Hematopoietic multipotent progenitor cell treated with erythropoietin and hydrocortisone succinate and interleukin-3 and kit ligand, for 15 days (in vitro differentiated cells): ENCODE results near the gene KRT78.
"Not testable (repeated sequence)": the region's sequence is repeated elsewhere in the genome, so short reads cannot be mapped to it uniquely, and the experiment has no call there.

ENCODE experiments used
- DNase-seq: peaks from one replicate; pipeline ENCODE4 v3.0.0-alpha.2; 2015; ENCODE audit warnings: low spot score

Gene KRT78, protein sequence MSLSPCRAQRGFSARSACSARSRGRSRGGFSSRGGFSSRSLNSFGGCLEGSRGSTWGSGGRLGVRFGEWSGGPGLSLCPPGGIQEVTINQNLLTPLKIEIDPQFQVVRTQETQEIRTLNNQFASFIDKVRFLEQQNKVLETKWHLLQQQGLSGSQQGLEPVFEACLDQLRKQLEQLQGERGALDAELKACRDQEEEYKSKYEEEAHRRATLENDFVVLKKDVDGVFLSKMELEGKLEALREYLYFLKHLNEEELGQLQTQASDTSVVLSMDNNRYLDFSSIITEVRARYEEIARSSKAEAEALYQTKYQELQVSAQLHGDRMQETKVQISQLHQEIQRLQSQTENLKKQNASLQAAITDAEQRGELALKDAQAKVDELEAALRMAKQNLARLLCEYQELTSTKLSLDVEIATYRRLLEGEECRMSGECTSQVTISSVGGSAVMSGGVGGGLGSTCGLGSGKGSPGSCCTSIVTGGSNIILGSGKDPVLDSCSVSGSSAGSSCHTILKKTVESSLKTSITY

DNA sequence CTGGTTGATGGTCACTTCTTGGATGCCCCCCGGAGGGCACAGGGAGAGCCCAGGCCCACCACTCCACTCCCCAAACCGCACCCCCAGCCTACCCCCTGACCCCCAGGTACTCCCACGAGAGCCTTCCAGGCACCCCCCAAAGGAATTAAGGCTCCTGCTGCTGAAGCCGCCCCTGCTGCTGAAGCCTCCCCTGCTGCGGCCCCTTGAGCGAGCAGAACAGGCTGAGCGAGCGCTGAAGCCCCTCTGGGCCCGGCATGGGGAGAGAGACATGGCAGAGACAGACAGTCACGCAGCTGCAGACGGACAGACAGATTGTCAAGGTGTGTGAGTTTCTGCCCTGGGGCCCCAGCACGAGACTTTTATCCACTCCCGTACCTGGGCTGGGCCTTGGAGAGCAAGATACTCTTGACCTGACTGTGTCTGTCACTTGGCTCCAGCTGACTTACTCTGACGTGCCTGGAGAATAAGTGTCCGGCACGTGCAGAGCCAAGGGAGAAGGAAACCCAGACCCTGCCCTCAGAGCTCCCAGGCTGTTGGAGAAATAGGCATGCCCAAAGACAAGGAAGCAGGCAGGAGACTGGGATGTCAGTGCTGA is at the start of gene KRT78:
Gene KRT78 (minus strand): TSS at position 334 of the 595 bp plus-strand sequence. CDS start 64 bp downstream, at position 270.
- DNase-seq = no peak

DNA sequence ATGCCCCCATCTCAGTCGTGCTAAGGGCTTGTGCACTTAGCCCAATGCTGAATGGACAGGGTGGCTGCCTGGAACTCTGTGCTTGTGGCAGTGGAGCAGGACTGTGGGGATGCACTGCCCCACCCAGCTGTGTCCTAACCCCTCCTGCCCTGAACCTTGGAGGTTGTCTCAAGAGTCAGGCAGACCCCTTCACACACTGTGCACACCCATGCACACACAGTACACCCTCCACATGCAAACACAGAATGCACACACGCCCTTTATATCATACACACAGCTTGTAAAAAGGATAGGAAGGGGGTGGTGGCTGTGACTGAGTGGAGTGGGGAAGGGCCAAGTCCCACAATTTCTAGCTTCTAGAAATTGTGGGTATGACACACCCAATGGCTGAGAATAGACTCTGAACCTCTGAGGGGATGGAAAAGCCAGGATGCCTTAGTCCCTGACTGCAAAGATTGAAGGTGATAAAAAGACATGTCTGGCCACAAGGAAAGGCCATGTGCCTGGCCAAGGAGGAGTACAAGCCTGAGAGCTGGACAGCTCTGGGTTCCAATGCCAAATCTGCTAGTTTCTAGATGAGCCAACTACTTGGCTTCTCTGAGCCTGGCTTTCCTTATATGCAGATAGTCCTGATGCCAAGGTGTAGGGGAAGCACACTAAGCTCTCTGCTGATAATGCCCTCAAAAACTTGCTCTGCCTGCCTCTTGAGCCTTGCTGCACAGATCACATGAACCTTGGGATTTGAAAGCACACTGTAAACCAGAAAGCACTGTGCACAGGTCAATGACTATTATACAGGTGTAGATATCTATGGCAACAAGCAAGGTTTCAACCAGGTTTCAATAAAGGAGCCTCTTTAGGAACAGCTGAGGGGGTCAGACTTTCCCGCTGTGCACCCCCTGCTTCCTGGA is 47.7 kb upstream of the KRT78 start:
- DNase-seq = no peak

DNA sequence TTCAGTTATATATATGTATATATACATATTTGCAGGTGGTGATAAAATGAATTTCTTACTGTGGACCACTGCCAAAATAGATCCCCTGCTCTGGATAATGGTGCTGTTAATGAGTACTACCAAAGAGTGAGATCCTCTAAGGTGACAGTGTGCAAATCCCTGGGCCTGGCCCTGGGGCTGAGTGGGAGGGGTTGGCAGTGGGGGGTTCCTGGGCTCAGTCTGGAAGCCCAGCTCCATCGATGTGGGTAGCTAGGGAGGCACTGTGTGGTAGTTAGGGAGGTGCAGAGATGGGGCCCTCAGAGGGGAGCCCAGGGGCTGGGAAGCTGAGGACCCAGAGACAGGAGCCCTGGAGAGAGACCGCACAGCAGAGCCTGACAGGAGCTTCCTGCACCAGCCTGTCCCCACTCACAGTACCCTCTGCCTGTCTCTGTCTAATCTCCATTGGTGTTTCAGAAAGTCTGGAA is 47.0 kb upstream of the KRT78 start:
- DNase-seq = no peak

DNA sequence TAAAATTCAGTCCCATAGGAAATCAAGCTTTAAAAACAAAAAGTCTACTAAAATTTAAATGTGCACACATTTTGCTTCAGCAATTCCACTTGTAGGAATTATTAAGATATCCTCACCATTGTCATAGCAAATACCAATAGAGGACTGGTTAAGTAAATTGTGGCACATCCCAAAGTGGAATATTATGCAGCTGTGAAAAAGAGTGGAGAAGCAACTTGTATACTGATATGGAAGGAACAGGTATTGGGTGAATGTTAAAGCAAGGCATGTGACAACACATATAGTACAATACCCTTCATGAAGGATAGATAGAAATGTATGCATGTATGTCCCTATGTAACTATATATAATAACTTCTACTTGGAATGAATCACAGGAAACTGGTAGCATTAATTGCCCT is 44.2 kb upstream of the KRT78 start:
- DNase-seq = no peak

DNA sequence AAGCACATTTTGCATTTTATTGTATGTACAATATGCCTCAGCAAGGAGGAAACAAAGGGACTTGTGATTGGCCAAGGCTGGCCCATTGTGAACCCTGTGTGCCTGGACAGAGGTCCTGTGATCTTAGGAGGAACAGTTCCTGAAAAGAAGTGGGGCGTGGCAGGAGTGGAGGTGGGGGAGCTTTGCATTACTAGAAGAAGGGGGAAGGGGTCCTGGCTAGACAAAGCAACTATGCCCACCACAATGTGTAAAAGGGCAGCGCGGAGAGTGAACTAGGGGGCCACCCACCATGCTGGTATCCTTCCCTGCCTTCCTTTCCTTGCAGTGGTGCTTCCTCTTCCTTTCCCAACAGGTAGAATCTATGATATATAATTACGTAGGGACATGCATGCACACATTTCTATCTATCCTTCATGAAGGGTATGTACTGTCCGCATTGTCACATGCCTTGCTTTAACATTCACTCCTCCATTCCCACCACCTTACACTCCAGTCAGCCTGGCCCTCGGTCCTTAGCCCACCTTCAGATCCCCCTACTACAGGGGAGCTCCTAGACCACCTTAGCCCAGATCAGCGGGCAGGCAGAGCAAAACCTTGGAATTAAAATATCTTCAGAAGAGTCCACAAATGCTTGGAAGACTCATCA is 43.5 kb upstream of the KRT78 start:
- DNase-seq = no peak

DNA sequence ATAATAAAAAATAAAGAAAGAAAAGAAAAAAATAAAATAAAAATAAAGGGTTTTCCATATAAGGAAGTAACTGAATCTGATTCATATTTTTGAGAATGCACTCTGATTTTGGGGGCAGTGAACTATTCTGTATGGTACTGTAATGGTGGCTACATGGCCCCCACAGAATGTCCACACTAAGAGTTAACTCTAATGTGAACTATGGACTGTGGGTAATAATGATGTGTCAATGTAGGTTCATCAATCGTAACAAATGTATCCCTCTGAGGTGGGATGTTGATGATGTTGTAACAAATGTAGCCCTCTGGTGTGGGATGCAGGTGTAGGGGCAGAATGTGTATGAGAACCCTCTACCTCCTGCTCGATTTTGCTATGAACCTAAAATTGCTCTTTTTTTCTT is 42.2 kb upstream of the KRT78 start:
- DNase-seq = no peak

DNA sequence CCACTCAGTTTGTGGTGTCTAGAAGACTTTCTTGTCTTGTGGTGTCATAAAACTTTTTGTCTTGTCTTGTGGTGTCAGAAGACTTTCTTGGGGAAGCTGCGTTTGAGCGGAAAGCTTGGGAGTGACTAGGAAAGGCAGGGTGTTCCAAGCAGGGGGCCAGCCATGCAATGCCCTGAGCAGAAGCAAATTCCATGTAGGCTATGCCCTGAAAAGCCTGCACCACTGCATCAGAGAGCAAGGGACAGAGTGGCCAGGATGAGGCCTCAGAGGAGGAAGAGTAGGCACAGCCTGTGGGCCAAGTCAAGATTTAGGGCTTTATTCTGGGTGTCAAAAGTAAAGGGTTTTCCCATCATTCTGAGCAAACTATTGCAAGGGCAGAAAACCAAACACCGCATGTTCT is 41.6 kb upstream of the KRT78 start:
- no peak for DNase-seq

DNA sequence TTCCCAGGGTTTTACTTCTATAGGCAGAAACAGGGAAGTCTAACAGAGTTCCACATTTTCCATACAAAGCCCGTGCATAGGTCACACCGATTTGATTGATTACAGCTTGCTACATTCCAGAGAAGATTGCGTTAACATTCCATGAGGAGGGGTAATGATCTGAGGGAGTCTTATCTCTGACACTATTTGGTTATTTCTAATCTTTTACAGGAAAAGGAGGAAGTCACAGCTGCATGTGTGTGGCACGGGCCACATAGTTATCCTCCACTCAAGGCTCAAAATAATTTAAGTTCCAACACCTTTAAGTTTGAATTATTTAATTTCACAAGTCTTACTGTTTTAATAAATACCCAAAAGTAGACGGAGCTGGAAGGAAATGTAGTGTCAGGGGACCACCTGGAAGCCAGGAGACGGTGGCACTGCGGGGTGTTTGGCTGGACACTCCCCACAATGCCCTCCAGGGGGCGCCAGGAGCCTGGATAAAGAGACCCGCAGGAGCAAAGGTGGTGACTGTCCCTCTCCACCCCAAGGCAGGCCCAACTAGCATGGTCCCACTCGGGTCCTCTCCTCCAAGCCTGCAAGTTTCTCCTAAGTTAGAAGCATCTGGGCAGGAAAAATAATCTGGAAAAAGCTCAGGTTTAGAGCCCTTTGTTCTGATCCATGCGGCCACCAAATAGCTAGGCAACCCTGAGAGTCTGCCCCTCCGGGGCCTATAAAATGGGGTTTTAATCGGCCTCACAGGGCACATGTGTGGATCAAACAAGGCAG is 35.9 kb upstream of the KRT78 start:
- peak; percentile 73 for DNase-seq

DNA sequence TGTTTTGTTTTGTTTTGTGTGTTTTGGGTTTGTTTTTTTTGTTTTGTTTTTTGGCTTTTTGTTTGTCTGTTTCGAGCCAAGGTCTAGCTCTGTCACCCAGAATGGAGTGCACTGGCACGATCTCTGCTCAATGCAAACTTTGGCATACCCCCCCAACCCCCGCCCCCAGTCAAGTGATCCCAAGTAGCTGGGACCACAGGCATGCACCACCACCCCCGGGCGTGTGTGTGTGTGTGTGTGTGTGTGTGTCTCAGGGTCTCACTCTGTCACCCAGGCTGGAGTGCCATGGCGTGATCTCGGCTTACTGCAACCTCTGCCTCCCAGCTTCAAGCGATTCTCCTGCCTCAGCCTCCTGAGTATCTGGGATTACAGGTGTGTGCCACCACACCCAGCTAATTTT is 31.7 kb upstream of the KRT78 start:
- not testable (repeated sequence) for DNase-seq

DNA sequence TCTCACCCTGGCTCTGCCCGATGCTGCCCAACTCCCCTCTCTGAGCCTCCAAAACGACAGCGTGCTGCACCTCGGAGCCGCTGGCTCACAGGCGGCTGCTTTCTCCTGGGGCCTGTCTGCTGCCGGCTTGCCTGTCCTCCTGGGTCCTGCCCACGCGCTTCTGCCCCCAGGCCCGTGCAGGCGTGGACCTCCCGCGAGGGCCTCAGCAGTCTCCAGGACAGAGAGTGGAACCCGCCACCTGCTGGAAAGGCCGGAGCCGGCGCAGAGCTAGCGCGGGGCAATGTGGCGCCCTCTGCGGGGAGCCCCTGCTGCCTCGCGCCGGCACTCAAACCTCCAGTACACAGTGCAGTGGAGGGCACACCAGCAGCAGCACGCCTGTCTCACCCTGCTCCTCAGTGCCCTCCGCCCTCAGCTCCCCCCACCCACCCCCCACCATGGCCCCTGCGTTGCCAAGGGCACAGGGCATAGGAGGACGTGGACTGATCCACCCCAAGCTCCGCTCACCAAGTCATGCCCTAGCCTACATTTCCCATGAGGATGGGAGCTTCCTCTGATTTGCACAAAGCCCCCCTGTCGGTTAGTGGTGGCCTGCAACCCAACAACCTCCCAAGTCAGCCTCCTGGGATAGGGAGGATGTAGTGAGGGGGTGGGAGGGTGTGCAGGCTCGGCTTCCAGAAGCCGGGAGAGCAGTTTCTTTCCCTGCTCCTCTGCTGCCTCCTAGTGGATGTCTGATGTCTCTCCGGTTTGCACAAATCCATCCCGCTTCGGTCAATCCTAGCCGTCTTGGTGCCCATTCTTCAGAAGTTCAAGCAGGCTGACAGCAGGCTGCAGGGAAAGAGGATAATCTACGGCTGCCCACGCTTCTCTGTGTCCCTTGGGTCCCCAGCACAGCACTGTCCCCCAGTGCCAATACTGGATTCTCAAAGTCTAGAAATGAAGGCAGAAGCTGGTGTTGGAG is 30.9 kb upstream of the KRT78 start:
- DNase-seq = peak; percentile 82

DNA sequence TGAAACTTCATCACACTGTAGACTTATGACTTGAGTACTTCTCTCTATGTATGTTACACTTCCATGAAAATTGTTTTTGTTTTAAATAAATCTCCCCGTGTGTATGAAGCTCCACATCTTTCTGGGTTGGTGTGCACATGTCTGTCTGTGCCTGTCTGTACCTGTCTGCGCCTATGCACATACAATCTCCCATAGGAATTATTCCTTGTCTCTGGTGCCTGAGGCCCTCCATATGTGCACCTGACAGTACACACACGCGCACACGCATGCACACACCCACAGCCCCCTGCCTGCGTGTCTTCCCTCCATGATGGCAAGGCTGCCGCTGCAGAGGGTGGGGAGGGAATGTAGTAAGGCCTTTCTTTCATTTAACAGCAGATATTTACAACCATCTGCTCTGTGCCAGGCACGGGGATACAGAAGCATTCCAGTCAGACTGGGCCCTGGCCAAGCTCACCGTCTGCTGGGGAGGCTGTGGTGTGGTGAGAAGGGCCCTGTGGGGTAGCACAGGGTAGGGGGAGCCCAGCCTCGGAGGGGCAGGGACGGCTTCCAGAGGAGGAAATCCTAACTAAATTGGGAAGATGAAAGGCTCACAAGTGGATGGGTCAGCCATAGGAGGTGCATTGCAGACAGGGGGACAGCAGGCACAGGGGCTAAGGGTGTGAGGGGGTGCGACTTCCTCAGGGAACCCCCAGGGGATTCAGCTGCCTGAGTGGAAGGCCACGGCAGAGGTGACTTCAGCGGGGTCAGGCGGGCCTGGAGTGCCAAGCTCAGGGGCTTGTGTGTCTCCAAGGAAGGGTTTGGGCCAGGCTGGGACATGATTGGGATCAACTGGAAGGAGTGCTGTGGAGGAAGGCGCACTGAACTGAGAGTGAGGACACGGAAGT is 30.0 kb upstream of the KRT78 start:
- DNase-seq = no peak

DNA sequence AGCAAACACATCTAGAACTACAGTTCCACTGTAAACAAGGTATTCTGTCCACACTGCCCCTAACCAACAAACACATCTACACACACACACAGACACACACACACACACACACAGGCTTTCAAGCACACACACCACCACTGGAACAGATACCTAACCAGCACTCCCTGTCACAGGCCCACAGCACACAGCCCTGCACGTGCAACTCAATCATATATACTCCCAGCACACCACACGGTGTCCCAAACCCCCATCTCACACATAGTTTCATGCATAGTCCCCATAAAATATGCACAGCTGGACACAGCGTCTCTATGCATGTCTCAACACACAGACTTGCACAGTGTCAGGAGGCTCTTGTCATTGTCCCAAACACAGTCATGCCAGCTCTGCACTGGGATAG is 28.4 kb upstream of the KRT78 start:
- DNase-seq = no peak

DNA sequence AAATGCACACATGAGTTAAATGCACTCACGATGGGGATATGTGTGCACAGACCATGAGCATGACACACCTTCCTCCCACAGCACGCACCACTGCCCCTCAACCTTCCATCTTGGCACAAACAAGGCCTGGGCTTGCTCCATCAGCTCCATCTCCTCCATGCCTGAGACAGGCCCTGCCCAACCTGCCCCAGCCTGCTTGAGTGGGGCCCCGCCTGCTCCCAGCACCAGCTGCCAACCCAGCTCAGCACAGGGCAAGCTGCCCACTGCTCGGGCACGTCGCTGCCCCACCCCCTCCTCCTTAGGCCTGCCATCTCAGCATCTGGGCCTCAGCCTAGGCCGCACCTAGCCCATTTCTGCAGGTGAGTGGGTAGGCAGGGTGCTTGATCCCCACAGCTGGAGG is 27.6 kb upstream of the KRT78 start:
- peak; percentile 40 for DNase-seq

DNA sequence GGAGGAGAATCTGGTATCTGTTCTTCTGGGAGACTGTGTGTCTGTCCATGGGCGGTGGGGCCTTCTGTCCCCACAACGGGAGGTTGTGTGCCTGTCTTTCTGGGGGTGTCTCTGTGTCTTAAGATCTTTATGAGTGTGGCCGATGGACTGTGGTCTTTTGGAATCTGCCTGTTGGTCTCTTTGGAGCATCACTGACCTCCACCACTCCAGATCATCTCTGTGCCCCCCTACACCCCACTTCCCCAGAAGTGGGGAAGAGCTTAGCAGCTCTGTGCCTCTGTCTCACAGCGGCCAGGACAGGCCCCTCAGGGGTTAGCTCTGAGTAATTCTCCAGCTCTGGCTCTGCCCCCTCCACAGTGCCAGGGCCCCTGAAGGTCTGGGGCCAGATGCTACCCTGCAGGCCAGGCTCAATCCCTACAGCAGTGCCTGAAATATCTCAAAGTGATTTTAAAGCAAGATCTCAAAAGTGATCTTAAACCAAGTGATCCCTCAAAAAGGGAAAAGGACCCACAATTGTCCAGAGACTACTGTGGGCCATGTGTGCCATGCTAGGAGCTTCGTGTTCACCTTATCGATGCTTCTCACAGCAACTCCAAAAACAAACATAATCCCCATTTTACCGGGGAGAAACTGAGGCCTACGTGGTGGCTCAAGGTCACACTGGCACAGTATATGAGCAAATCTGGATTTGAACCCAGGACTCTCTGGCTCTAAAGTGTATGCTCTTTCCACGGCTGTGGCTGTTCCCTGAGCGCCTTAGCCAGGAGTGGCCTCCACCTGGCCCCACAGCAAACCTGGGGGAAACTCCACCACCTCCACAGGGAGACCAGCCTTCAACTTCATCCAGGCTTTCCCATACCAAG is 26.0 kb upstream of the KRT78 start:
- DNase-seq = no peak

DNA sequence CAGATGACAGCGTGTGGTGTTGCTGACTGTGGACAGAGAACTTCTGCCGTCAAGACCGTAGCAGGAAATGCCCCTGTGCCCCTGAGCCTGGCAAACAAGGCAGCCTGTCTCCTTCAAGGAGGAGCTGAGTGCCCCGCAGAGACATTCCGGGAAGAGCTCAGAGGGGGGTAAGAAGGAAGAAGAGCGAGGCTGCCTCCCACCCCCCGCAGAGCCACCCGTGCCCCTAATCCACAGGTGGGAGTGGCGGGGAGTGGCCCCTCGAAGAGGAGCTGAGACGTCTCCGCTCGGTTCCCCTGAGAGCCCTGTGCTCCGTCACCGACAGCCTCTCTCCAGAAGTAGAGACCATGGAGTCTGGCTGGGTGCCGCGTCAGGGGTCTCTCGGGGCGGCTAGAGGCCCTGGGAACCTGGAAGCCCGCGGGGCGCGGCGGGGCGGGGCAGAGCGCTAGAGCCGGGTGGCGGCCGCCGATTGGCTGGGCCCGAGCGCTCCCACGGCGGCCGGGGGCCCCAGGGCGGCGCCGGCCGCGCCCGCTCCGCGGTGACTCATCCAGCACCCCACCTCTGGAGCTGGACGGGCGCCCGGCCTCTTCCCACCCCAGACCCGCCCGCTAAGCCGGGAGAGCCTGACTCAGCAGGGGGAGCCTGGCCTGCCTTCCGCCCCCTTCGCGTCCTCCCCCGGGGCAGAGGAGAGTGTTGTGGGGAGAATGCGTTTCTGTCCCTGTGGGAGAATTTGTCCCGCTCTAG is 25.2 kb upstream of the KRT78 start:
- DNase-seq = peak; percentile 92

DNA sequence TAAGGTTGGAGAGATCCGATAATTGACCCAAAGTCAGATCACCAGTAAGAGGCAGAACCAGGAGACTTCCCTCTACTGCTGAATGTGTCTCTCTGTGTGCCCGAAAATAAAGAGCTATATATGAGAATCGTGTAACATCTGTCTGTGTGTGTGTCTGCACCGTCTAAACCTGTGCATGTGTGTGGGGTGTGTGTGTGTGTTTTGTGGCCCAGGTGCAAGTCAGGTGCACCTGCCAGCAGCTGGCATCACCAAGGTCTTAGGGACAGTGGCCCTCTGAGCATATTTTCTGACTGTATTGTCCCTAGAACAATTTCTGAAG is 24.7 kb upstream of the KRT78 start:
- no peak for DNase-seq

DNA sequence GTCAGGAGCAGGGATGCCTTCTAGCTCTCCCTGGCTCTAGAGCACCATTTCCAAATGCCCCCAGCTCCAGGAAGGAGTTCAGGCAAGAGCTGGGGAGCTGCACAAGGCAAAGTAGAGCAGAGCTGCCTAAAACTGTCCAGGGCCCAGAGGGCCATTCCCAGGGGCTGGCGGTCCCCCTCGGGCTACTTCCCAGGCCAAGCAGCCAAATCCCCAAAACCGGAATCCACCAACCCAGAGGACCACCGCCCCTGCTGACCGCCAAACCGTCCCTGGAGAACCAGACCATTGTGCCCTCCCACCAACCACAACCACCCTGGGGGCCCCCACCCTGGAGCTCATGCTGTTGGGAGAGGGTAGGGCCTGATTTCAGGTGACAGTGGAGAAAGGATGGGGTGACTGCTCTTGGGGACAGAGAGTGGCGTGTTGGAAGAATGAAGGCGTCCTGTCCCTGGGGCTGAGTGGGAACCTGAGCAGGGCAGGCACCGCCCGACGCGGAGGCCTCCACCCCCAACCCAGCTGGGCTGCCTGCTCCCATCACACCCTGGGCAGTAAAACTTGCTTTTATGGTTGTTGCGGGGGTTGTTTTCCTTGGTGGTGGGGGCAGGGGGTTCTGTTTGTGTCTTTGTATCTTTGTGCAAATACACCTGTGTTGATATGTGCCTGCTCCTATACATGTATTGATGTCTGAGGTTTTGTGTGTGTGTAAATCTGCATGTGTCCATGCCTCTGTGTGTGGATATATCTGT is 24.0 kb upstream of the KRT78 start:
- DNase-seq = no peak
